Suprapubic skin (tissue), 3 donors: ENCODE data around the gene CEP112.

ENCODE experiments used
- CTCF ChIP-seq, 2 donors: fragments of 200-600 bp in 1 of 2; fragments of 450-650 bp in 1 of 2; sonication (generic) in 1 of 2; IDR thresholded peaks; one replicate each; pipeline ENCODE4 v1.5.1; 2016 to 2019; ENCODE audit warnings: antibody characterized with exemption in 2 of 2, mild to moderate bottlenecking in 1 of 2, moderate library complexity in 1 of 2
- EP300 ChIP-seq: sonication (generic); formaldehyde crosslinking; IDR thresholded peaks from one replicate; pipeline ENCODE4 v1.6.1; 2017; ENCODE audit warnings: antibody characterized with exemption
- POLR2A ChIP-seq, 2 donors: fragments of 450-650 bp; IDR thresholded peaks; one replicate each; pipeline ENCODE4 v1.6.1; 2017; ENCODE audit warnings: antibody characterized with exemption in 2 of 2, mild to moderate bottlenecking in 2 of 2, moderate library complexity in 2 of 2

- TF ChIP-seq CTCF (IDR thresholded peaks at IDR 0.05), result no peak
- no peak for TF ChIP-seq POLR2A (IDR thresholded peaks at IDR 0.05)
- no peak for TF ChIP-seq EP300
These were observed 216.1 kb downstream of the CEP112 start for GRCh38 chr17:65975878-65976277.
